GM19397 (cell line): ENCODE data around the gene RCHY1.
A peak's percentile ranks its signal among the peaks of the same experiment; 100 is the strongest.
"Not testable (repeated sequence)": the region's sequence is repeated elsewhere in the genome, so short reads cannot be mapped to it uniquely, and the experiment has no call there.

Source experiments
- ATAC-seq: cut with Tn5 transposase; IDR thresholded peaks from one replicate; pipeline ENCODE4 v1.9.1; 2021; ENCODE audit warnings: mild to moderate bottlenecking, moderate library complexity; ENCODE audit not compliant: unreplicated experiment

The RCHY1 gene

DNA sequence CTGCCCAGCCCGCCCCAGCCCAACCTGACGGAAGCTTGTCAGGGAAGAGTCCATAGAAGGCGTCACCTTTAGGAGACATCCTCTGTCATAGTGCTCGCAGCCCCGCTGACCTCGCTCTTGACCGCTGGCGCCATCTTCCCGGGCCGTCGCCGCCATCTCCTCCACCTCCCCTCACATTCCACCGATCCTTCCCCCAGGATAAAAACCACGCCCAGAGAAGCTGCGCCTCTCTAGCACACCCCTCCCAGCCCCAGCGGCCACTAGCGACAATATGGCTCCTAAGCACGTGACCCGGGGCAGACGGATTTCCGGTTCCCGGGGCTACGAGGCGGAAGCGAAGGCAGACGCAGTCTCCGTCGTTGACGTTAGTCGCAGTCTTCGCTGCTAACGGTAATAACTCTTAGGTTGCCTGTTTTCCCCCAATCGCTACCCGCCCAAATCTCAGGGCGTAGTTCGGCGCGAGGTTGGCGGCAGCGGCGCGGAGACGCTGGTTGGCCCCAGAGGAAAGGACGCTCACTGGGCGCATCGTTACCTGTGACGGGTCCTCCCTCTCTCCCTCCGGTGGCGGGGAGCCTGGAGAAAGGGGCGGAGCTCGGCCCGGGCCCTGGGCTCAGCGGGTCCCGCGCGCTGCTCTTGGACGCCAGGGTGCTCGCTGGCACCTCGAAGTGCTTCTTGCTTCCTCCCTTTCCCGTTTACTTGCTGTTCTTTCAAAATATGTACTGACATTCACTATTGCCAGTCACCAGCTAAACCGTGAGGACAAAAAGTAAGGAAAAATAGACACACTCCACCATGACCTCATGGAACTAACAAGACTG is at the start of gene RCHY1, which contains the start of gene THAP6:
TSS of gene RCHY1 (minus strand) at position 273 of the 818 bp plus-strand sequence. CDS start at position 156, 117 bp downstream.
TSS of gene THAP6 (plus strand) at position 343 of the 818 bp plus-strand sequence. CDS start 980 bp downstream, outside the sequence.
- ATAC-seq, result peak; percentile 96

DNA sequence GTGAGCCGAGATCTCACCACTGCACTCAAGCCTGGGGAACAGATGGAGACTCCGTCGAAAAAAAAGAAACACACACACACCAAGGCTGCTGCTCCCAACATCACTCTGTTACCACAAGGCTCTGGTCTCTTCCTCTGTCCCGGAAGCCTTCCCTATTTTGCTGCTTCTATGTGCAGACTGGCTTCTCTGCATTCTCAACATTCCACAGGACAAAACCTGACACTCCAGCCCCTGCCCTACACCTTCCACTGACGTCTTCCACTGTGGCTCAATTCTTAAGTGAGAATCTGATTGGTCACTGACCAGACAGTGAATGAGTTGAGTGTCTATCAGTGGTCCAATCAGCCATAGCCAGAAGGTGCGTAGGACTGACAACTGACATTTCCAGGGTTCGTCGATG is 47.6 kb upstream of the RCHY1 start:
- no peak for ATAC-seq

- no peak for ATAC-seq
These were observed 43.5 kb upstream of the RCHY1 start for GRCh38 chr4:75557696-75558095.

DNA sequence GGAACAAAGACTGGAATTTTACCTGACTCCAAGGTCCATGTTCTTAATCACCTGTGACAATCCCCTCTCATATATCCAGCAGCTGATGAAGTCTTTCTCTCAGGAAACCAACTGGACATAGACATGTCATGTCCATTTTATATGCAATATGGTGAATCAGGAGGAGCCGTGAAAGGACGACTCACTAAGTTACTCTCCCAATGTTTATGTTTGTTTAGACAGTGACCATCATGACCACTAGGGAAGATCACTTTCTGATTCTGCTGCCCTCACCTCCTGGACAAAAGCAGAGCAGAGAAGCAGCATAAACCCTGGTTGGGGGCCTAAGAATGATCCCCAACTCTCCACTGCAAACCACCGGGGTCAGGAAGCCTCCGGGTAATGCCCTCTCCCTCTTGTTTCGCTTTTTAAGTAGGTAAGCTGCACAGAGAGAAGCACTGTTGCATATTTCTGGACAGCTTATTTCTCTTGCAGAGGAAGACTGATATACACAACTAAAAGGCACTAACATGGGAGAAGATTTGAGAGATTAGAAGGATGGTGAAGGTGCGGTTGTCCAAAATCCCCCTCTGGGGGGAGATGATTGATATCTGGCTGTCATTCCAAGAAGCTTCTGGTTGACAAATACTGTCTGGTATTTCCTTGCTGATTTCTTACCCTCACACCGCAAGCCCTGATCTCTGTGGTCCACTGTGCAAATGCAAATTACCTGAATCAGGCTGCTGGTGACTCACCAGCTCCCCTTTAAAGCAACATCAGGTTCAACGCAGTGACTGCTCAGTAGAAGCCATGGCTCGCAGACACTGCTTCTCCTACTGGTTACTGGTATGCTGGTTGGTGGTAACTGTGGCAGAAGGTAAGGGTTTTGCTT is 41.3 kb upstream of the RCHY1 start, which contains the start of gene ODAPH:
TSS of gene ODAPH (plus strand) at position 773 of the 871 bp plus-strand sequence. CDS start at position 790, 17 bp downstream.
- ATAC-seq, result peak; percentile 97

DNA sequence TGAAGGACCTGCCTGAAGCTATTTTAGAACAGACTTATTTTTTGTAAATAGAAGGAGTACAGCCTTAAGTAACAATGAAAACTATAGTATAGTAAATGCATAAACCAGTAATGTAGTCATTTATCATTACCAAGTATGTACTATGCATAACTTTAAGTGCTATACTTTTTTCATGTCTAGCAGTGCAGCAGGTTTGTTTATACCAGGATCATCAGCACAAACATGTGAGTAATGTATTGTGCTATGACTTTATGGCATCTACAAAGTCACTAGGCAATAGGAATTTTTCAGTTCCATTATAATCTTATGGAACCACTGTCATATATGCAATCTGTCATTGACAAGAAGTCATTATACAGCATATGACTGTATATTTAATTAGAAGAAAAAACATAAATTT is 38.2 kb upstream of the RCHY1 start:
- ATAC-seq, result no peak

GRCh38 chr4:75549019-75549418 is 34.8 kb upstream of the RCHY1 start:
- no peak for ATAC-seq

DNA sequence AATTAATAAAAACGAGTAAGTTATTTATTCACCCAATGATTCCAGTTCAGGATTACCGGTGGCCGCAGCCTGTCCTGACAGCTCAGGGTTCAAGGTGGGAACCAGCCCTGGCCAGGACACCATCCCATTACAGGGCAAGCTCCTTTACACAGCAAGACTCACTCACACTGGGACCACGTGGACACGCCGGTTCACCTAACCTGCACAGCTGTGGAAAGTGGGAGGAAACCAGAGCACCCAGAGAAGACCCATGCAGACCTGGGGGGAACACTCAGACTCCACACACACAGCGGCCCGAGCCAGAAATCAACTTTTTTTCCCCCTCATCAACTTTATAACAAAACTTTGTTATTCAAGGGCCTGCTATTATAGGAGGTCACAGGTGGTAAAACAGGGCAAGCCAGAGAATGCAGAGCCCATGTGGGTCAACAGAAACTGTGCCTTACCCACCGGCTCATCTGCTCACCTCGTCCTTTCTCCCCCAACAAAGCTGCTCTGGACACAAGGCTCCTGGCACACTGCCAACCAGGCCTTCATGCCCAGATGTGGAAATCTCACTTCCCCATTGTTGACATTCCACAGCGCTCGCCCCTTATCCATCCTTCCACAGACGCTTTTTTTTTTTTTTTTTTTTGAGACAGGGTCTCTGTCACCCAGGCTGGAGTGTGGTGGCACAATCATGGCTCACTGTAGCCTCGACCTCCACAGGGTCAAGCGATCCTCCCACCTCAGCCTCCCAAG is 33.6 kb upstream of the RCHY1 start:
- ATAC-seq, result no peak

GRCh38 chr4:75545526-75545925 is 31.3 kb upstream of the RCHY1 start:
- no peak for ATAC-seq

- no peak for ATAC-seq
These were observed 30.7 kb upstream of the RCHY1 start for GRCh38 chr4:75544870-75545269.

GRCh38 chr4:75544220-75544619 is 30.0 kb upstream of the RCHY1 start:
- ATAC-seq, result not testable (repeated sequence)

- ATAC-seq, result no peak
These were observed 28.6 kb upstream of the RCHY1 start for GRCh38 chr4:75542824-75543223.

- ATAC-seq, result not testable (repeated sequence)
These were observed 23.1 kb upstream of the RCHY1 start for GRCh38 chr4:75537308-75537707.

DNA sequence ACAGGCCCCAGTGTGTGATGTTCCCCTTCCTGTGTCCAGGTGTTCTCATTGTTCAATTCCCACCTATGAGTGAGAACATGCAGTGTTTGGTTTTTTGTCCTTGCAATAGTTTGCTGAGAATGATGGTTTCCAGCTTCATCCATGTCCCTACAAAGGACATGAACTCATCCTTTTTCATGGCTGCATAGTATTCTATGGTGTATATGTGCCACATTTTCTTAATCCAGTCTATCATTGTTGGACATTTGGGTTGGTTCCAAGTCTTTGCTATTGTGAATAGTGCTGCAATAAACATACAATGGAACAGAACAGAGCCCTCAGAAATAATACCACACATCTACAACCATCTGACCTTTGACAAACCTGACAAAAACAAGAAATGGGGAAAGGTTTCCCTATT is 19.7 kb upstream of the RCHY1 start:
- ATAC-seq, result not testable (repeated sequence)

DNA sequence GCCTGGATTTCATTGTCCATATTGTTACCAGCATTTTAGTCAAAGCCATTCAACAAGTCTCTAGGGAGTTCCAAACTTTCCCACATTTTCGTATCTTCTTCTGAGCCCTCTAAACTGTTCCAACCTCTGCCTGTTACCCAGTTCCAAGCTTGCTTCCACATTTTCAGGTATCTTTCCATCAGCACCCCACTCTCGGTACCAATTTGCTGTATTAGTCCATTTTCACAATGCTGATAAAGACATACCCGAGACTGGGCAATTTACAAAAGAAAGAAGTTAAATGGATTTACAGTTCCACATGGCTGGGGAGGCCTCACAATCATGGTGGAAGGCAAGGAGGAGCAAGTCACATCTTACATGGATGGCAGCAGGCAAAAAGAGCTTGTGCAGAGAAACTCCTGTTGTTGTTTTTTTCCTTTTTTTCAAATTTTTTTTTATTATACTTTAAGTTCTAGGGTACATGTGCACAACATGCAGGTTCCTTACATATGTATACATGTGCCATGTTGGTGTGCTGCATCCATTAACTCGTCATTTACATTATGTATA is 19.2 kb upstream of the RCHY1 start:
- ATAC-seq, result not testable (repeated sequence)

DNA sequence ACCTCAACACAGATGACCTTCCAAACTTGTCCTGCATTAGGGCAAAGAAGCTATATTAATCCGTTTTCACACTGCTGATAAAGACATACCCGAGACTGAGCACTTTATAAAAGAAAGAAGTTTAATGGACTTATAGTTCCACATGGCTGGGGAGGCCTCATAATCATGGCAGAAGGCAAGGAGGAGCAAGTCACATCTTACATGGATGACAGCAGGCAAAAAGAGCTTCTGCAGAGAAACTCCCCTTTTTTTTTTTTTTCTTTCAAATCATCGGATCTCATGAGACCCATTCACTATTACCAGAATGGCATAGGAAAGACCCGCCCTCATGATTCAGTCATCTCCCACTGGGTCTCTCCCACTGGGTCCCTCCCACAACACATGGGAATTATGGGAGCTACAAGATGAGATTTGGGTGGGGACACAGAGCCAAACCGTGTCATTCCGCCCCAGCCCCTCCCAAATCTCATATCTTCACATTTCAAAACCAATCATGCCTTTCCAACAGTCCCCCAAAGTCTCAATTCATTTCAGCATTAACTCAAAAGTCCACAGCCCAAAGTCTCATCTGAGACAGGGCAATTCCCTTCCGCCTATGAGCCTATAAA is 17.4 kb upstream of the RCHY1 start:
- not testable (repeated sequence) for ATAC-seq

DNA sequence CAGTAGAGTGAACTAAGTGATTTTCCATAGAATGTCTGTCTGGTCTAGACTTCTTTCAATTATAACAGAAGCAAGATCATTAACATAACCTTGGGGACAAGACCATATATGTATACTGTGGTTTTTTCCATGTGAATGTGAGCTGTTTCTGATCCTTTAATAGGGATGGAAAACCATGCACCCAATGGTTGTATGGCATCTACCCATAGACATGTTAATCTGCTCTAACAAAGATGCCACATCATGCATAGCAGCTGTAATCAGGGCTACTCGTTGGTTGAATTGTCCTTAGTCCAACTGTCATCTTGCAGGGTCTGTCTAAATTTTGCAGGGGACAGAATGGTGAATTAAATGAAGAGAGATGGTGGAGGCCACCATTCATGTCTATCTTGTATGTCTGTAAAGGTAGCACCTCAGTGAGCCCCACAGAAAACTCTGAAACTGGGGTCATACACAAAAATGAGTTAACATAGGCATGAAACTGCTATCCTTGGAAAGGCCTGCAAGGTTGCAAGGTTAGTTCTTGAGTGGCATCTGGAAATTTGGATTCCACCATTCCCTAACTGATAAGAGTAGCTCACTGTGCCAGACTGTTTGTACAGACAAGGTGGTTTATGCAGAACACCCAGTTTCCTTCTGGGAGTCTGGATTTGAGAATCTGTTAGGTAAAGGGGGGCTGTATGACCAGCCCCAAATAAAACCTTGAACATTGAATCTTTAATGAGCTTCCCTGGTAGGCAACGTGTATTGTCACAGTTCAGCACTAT is 16.5 kb upstream of the RCHY1 start:
- no peak for ATAC-seq

- no peak for ATAC-seq
These were observed 13.3 kb upstream of the RCHY1 start for GRCh38 chr4:75527482-75527881.

GRCh38 chr4:75525910-75526309 is 11.7 kb upstream of the RCHY1 start:
- no peak for ATAC-seq

DNA sequence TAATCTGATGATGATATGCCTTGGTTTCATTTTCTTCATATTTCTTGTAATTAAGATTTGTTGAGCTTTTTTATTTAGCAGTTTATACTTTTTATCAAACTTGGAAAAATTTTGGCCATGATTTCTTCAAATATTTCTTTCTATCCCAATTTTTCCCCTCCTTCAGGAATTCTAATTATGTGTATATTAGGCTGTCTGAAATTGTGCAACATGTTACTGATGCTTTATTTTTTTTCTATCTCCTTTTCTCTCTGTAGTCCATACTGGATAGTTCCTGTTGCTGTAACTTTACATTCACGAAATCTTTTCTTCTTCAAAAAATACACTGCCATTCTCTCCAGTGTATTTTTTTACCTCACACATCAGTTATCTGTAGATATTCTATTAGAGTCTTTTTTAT is 10.9 kb upstream of the RCHY1 start:
- no peak for ATAC-seq
